HG03103 (cell line): ENCODE results near the gene ZDHHC21.
"Not testable (repeated sequence)": the region's sequence is repeated elsewhere in the genome, so short reads cannot be mapped to it uniquely, and the experiment has no call there.

Experiments
- ATAC-seq: cut with Tn5 transposase; IDR thresholded peaks from one replicate; pipeline ENCODE4 v1.9.1; 2021; ENCODE audit warnings: low read depth; ENCODE audit not compliant: unreplicated experiment

ZDHHC21 gene

DNA sequence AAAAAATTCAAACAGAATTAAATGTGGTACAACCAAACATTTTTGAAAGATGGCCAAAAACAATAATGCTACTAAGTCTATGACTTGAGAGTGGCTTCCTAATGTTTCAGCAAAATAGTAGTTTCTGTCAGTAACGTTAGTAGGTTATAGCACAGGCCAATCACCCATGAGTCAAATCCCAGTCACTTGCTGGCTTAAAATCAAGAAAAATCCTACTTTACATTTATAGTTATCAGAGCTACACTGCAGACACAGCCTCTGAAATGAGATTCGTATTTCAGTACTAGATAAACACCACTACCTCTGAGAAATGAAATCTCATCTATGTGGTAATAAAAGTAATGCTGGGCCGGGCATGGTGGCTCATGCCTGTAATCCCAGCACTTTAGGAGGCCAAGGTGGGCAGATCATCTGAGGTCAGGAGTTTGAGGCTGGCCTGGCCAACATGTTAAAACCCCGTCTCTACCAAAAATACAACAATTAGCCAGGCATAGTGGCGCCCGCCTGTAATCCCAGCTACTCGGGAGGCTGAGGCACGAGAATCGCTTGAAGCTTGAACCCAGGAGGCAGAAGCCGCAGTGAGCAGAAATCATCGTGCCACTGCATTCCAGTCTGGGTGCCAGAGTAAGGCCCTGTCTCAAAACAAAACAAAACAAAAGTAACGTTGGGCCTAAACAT is 6.1 kb downstream of the ZDHHC21 start:
- ATAC-seq = no peak

GRCh38 chr9:14686168-14686567 is 7.1 kb downstream of the ZDHHC21 start:
- ATAC-seq = no peak

- ATAC-seq = not testable (repeated sequence)
Measured at GRCh38 chr9:14682616-14683015, 10.6 kb downstream of the ZDHHC21 start.

DNA sequence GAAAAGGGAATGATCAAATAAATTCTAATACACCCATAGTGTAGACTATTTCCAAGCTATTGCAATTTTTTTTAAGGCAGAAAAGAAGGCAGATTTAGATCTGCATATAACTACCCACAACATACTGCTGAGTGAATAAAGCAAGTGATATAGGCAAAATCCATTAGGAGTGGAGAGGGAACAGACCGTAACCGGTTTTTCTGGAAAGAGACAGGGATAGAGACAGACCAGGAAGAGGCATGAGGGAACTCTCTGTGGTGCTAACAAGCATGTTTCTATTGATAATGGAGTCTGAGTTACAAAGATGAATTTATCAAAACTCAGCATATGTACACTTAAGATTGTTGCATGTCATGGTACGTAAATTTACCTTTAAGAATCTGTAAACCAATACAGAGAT is 14.5 kb downstream of the ZDHHC21 start:
- ATAC-seq = no peak

GRCh38 chr9:14677872-14678271 is 15.4 kb downstream of the ZDHHC21 start:
- ATAC-seq = no peak

DNA sequence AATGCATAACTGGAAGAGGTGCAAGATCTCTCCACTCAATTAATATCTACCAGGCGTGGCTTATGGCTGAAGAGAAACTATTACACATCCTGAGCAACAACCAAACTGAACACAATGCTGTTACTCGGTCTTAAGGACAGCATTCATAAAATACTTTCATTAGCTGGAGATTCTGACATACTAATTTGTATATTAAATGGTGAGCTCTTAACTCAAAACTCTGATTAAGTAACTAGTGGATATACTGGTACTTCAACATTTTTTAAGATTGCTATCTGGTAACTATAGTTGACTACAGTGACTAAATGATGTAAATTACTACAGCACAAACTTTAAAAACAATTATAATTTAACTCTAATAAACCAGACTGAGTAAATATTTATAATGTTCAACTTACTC is 15.8 kb downstream of the ZDHHC21 start:
- no peak for ATAC-seq

- ATAC-seq = no peak
Measured at GRCh38 chr9:14674630-14675029, 18.6 kb downstream of the ZDHHC21 start.

- no peak for ATAC-seq
Measured at GRCh38 chr9:14671377-14671776, 21.9 kb downstream of the ZDHHC21 start.

DNA sequence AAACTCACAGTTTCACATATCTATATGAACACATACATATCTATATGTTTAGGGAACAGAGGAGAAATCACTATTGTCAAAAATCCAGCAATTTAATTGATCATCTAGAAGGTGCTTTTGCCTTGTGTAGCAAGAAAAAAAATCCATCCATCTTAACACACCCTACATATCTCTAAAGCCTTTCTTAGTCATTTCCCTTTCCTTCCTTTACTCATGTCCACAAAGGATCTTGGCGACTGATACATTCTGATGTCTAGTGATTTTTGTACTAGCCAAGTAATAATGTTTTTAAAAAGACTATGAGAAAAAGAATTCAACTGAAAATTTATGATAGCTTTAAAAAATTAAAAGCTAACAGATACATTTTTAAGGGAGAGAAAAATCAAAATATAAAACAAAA is 22.5 kb downstream of the ZDHHC21 start:
- no peak for ATAC-seq

DNA sequence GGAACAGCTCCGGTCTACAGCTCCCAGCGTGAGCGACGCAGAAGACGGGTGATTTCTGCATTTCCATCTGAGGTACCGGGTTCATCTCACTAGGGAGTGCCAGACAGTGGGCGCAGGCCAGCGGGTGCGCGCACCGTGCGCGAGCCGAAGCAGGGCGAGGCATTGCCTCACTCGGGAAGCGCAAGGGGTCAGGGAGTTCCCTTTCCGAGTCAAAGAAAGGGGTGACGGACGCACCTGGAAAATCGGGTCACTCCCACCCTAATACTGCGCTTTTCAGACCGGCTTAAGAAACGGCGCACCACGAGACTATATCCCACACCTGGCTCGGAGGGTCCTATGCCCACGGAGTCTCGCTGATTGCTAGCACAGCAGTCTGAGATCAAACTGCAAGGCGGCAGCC is 29.2 kb downstream of the ZDHHC21 start:
- not testable (repeated sequence) for ATAC-seq

DNA sequence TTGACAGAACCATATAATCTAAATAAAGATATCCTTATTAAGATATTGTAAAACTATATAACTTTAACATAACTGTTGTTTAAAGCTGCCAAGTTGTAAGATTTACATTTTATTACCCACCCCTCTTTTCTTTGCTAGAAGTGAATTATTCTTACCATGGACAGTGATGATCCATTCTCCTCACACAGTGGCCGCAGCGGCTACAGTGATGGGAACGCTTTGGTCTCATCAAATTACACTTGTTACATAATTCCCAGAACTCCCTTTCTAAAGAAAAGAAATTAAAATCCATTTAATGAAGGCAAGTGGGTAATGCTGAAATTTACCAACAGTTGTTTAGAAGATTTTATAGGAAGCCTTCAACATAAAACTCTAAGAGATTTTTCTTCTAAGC is 31.2 kb downstream of the ZDHHC21 start:
- no peak for ATAC-seq

GRCh38 chr9:14661421-14662059 is 31.7 kb downstream of the ZDHHC21 start:
- ATAC-seq = no peak

DNA sequence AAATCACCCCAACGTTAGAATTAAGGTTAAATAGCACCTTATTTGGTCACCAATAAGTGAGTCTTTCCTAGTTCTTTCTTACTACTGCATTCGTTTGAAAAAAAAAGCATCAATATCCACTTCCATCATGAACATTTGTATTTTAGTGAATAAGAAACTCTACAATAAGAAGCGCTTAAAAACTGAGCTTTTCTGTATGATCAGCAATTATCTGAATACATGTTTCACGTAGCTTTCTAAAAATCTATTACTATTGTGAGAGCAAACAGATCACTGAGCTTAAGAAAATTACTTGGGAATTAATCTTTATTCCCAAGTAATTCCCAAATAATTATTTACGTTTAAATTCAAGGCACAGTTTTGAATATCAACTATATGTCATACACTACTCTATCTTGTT is 32.5 kb downstream of the ZDHHC21 start:
- ATAC-seq = no peak

GRCh38 chr9:14654932-14655331 is 38.3 kb downstream of the ZDHHC21 start:
- no peak for ATAC-seq

- no peak for ATAC-seq
Measured at GRCh38 chr9:14653511-14653910, 39.7 kb downstream of the ZDHHC21 start.

DNA sequence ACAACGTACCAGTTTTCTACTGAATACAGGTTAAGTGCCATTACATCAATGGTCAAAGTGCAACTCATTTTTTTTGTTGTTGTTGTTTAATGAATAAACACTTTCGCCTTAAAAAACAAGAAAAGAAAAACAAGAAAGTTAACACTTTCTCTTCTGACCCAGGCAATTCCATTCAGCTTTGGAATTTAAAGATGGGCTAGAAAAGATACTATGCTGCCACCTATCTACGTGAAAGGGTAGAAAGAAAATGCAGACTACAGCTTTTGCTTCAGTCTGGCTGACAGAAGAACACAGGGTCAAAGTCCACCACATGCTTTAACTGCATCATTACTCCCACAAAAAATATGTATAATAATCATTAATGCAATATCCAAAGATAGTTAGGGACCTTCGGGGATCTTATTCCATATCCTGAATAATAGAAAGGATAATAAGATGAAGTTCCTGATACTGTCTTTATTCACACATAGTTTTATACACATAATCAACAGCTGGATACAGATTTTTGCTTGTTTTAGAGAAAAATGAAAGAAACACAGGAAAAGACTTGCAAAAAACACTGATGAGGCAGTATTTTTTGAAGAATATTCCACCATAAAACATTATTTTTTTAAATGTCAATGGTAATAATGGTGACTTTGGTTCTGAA is 40.4 kb downstream of the ZDHHC21 start:
- no peak for ATAC-seq

- ATAC-seq = no peak
Measured at GRCh38 chr9:14650596-14650995, 42.6 kb downstream of the ZDHHC21 start.

DNA sequence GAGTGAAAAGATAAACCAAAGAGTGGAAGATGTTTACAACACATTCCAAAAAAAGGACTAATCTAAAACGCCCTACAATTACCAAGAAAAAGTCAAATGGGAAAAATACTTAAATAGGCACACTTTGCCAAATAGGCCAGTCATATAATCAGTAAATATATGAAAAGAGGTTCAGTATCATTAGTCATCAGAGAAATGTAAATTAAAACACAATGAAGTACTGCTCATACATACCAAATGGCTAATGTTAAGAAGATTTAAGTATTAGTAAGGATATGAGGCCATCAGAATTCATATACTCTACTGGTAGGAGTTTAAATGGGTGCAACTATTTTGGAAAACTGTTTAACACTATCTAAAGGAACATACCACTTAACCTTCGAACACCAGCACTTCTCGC is 47.6 kb downstream of the ZDHHC21 start:
- ATAC-seq = no peak

DNA sequence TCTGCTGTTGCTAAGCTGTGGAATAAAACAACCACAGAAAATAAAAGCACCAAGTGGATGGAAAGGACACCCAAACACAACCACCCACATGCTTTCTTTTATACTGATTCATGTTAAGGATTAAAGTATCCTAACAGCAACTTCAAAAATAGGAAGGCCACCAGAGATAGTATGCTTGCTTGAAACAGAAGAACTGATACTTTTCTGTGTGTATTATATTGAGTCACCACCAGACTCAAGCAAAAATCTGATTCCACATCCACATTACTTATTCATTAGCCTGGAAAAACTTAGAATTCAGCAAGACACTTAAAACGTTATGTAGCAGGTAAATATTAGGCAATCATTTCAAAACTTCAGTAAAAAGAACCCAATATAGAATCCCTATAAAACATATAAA is 52.3 kb downstream of the ZDHHC21 start:
- ATAC-seq = no peak

DNA sequence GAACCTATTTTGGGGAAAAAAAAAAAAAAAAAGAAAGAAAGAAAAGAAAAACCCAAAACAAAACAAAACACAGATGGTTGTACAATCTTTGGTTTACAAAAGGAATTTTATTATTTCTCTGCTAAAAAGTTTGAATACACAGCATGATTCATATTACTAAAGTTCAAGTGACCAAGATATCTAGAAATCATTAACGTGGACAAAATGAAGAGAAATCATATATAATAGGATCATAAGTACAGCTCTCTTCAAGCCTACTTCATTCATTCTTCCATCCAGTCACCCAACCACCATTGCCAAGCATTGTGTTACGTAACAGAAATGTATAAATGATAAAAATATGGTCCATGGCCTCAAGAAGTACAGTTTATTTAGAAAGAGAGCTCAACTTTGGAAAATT is 52.9 kb downstream of the ZDHHC21 start:
- no peak for ATAC-seq

- no peak for ATAC-seq
Measured at GRCh38 chr9:14633906-14634565, 59.2 kb downstream of the ZDHHC21 start.
